ENCODE data around the gene FIGNL1. TPM values are rescaled to one million over a fixed set of nuclear protein-coding genes. Genes with fewer than 3 reads are reported as not detected.
A peak's percentile ranks its signal among the peaks of the same experiment; 100 is the strongest.

The FIGNL1 gene
- total RNA-seq, 1 experiment from 2014 or later: 3.6 TPM

- no peak for DNase-seq (ENCODE audit: low spot score)
Observed at GRCh38 chr7:50427518-50427917, 22.6 kb downstream of the FIGNL1 start.

- DNase-seq (ENCODE audit: low spot score): no peak
Observed at GRCh38 chr7:50426280-50427045, 23.7 kb downstream of the FIGNL1 start.

- no peak for DNase-seq (ENCODE audit: low spot score)
Observed at GRCh38 chr7:50425318-50425717, 24.8 kb downstream of the FIGNL1 start.

GRCh38 chr7:50423860-50424259 is 26.3 kb downstream of the FIGNL1 start:
- no peak for DNase-seq (ENCODE audit: low spot score)

- DNase-seq (ENCODE audit: low spot score): no peak
Observed at GRCh38 chr7:50422858-50423257, 27.3 kb downstream of the FIGNL1 start.

- no peak for DNase-seq (ENCODE audit: low spot score)
Observed at GRCh38 chr7:50421043-50421442, 29.1 kb downstream of the FIGNL1 start.

- DNase-seq (ENCODE audit: low spot score): no peak
Observed at GRCh38 chr7:50418526-50419290, 31.4 kb downstream of the FIGNL1 start.

- DNase-seq (ENCODE audit: low spot score): peak; percentile 88
Observed at GRCh38 chr7:50418086-50418515, 32.0 kb downstream of the FIGNL1 start.

GRCh38 chr7:50416527-50417182 is 33.5 kb downstream of the FIGNL1 start:
- no peak for DNase-seq (ENCODE audit: low spot score)

GRCh38 chr7:50415844-50416364 is 34.2 kb downstream of the FIGNL1 start:
- no peak for DNase-seq (ENCODE audit: low spot score)

- no peak for DNase-seq (ENCODE audit: low spot score)
Observed at GRCh38 chr7:50413561-50413960, 36.6 kb downstream of the FIGNL1 start.

GRCh38 chr7:50412973-50413372 is 37.2 kb downstream of the FIGNL1 start:
- DNase-seq (ENCODE audit: low spot score): no peak

- no peak for DNase-seq (ENCODE audit: low spot score)
Observed at GRCh38 chr7:50411332-50411731, 38.8 kb downstream of the FIGNL1 start.

GRCh38 chr7:50409856-50410745 is 40.0 kb downstream of the FIGNL1 start:
- no peak for DNase-seq (ENCODE audit: low spot score)

GRCh38 chr7:50406935-50407334 is 43.2 kb downstream of the FIGNL1 start:
- DNase-seq (ENCODE audit: low spot score): no peak

- DNase-seq (ENCODE audit: low spot score): no peak
Observed at GRCh38 chr7:50405221-50405620, 44.9 kb downstream of the FIGNL1 start.

GRCh38 chr7:50404392-50404791 is 45.8 kb downstream of the FIGNL1 start:
- DNase-seq (ENCODE audit: low spot score): no peak

- DNase-seq (ENCODE audit: low spot score): no peak
Observed at GRCh38 chr7:50400114-50400513, 50.0 kb downstream of the FIGNL1 start.

- DNase-seq (ENCODE audit: low spot score): no peak
Observed at GRCh38 chr7:50399635-50400034, 50.5 kb downstream of the FIGNL1 start.

GRCh38 chr7:50399206-50399605 is 50.9 kb downstream of the FIGNL1 start:
- no peak for DNase-seq (ENCODE audit: low spot score)

- DNase-seq (ENCODE audit: low spot score): no peak
Observed at GRCh38 chr7:50397971-50398324, 52.2 kb downstream of the FIGNL1 start.

All from A172 (cell line).